ENCODE data around the gene FAM186B.

- TF ChIP-seq CTCF (IDR thresholded peaks at IDR 0.05) = no peak
- no peak for TF ChIP-seq POLR2AphosphoS5 (IDR thresholded peaks at IDR 0.05)
- TF ChIP-seq EP300 (IDR thresholded peaks at IDR 0.05) = no peak
Observed at GRCh38 chr12:49642370-49642802, 36.9 kb upstream of the FAM186B start.
